ENCODE data around the gene NKX1-1.
"Not testable (repeated sequence)": the region's sequence is repeated elsewhere in the genome, so short reads cannot be mapped to it uniquely, and the experiment has no call there.

Gene NKX1-1

DNA sequence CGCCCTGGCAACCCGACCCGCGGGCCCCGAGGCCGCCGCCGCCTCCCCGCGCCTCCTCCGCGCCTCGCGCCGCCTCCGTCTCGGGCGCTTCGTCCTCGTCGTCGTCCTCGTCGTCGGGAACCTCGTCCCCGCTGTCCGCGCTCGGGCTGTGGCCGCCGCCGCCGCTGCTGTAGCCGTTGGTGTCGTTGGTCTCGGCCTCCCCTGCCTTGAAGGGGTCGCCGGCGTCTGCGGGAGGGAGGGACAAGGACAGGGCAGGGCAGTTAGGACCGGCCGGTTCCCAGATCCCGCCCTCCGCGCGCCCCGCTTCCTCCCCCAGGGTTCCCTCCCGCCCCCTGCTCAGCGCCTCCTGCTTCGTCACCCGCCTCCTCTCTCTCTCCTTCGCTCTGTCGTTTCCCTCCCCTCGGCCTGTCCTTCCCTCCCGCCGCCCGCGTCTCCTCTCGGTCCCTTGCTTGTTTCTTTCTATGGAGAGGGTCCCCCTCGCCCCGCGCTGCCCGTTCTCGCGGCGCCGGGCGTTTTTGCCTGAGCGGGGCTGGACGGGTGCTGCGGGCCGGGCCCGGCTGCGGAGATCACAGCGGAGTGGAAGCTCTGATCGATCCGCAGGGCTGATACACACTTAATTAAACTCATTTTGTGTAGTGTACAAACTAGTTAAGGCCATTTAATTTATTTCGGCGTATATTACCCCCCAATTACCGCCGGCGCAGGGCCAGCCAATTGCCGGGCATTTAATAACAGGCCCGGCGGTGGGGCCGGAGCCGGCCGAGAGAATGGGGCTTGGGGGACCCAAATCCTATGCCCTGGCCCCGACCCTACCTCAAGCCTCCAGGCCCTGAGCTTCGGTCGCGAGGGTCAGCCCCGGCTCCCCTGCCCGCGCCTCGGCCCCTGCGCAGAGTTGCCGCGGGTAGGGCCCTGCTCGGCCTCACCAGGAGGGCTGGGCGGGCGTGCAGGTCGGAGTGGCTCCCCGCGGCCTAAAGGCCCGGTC is 2.4 kb downstream of the NKX1-1 start:
- DNase-seq, result no peak

DNA sequence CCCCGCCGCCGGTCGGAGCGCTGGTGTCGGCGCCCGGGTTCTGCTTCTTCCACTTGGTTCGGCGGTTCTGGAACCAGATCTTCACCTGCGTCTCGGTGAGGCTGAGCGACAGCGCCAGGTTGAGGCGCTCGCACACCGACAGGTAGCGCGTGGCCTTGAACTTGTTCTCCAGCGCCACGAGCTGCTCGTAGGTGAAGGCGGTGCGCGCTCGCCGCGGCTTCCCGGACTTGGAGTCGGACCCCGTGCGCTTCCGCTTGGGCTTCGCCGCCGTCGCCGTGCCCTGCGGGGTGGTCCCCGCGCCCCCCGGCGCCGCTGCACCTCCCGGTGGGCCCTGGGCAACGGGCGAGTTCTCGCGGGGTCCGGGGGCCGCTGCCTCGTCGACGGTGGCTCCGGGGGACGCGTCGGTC is 3.1 kb downstream of the NKX1-1 start:
- no peak for DNase-seq

DNA sequence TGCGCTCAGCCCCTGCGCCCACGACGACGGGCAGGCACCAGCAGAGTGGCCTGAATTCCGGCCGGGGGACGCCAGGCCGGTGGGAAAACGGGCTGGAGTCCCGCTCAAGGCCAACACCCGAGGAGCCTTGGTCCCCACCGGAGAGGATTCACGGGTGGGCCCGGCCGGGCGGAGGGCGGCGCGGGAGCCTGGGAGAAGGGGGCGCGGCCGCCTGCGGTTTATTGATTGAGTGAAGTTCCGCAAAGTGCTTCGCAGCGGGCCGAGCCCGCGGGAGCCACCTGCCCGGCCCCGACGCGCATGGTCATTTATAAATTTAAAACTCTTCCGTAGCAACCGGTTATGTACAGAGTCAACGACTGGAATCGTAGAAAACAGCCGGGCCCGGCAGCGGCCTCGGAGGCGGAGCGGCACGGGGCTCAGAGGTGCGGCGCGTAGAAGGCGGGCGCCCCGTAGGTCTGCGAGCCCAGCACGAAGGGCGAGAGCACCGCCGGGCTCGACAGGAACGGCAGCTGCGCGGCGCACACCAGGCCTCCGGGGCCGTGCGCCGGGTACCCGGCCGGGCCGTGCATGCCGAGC is 3.6 kb downstream of the NKX1-1 start:
- no peak for DNase-seq

DNA sequence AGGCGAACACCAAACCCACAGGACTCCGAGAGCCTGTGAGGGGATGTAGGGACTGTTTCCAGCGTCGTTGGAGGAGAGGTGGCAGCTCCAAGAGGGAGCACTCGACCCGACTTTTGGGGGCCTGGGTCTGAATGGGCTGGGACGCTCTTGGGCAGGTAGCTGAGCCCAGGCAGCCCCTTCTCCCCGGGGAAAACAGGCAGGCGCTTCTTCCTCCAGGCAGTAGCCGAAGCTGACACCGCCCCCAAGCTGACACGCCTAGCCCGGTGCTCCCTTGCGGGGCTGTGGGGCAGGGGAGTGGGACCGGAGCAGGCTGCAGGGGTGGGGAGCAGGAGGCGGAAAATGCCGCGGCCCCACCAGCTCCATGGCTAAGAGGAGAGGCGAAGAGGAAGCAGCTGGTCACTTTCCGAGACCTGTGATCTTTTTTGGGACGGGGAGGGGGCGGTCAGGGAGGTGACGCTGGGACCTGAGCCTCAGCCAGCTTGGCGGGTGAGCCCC is 4.2 kb downstream of the NKX1-1 start:
- no peak for DNase-seq

DNA sequence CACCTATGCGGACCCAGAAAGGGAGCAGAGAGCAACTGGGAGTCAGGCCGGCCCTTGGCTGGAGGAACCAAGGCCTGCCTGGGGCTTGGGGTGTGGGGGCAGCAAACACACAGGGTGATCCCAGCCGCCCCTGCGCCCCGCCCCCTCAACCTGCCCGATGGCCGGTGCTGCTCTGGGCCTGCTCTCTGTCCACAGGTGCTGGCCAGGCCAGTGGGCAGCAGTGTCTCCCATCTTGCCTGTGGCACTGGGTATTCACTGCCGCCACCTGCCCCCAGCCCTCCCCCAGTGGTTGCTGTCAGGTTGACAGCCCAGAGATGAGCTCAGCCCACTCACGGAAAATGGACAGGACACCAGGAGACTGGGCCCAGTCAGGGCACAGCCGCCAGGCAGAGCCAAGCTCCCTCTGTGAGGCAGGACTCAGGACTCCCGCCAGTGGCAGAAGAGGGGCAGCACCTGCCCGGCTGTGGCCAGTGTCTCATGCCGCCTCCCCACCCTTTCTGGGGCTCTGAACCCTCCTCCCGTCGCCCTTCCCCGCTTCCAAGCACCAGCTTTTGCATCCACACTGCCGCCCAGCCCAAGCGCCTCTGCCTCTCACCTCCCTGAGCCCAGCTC is 4.7 kb downstream of the NKX1-1 start:
- no peak for DNase-seq

DNA sequence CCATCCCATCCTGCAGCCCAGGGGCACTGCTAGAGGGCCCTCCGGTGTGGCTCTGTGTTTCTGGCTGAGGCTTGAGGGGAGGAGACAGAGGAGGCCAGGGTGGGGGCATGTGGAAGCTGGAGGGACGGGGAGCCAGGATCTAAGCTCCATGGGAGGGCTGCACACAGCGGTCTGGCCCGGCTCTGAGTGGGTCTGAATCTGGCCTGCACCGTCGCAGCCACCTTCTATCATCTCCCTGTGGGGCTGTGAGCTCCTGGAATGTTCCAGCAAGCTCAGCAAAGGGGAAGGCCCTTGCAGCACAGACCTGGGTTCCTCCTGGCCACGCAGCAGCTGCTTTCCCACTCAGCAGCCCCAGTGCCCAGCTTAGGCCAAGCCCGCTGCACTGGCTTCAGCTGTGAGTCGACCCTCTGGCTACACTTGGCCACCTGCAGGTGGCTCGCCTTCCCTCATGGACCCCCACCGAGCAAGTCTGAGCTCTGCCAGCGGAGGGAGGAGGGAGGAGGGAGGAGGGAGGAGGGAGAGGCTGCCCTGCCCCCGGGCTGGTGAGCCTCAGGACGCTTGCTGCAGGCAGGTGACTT is 5.3 kb downstream of the NKX1-1 start:
- no peak for DNase-seq

DNA sequence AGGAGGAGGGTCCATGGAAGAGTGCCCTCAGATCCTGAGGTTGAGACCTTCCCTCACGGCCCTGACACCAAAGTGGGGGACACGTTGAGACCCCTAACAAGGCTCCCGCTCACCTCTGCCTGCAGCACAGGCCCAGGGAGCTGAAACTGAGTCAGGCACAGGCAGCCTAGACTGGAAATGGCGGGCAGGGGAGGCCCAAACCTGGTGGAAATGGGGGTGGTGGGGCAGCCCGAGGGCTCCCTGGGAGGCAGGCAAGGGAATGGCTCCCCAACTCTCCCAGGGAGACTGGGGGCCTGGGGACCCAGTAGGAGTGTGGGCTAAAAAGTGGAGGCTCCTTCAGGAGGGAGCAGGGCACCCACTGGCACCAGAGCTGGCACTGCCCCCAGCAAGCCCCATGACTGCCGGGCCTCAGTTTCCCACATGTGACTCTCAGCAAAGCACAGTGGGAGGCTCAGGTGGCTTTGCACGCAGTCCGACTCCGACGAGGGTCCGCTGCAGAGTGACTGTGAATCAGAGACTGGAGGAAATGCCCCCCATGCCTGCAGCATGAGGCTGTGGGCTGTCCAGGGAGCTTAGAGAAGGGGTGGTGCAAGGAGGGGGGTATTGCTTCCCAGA is 5.9 kb downstream of the NKX1-1 start:
- DNase-seq, result no peak

DNA sequence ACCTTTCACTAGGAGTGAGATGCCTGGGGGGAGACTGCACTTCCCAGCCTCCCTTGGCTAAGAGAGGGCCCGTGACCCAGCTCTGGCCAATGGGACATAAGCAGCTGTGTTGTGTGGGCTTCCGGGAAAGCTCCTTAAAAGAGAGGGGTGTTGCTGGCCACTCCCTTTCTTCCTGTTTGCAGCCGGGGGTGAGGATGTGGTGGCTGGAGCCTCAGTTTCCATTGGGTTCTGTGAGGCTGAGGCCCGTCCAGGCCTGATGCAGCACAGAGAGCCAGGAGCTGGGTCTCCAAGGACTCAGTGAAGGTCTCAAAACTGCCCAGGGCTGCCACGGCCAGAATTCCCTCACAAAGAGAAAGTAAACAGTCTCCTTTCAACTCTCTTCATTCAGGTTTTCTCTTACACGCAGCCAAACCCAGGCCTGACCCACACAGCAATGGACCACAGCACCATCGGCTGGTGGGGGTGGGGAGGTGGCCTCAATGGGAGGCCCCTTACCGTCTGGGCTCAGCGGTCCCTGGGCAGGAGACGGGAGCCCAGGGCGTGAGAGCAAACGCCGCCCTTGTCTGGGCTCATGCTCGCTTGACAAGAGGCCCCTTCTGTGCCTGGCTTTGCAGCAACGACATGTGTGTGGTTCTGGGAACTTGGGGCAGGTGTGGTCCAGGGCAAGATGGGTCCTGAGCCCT is 6.6 kb downstream of the NKX1-1 start:
- DNase-seq, result no peak

DNA sequence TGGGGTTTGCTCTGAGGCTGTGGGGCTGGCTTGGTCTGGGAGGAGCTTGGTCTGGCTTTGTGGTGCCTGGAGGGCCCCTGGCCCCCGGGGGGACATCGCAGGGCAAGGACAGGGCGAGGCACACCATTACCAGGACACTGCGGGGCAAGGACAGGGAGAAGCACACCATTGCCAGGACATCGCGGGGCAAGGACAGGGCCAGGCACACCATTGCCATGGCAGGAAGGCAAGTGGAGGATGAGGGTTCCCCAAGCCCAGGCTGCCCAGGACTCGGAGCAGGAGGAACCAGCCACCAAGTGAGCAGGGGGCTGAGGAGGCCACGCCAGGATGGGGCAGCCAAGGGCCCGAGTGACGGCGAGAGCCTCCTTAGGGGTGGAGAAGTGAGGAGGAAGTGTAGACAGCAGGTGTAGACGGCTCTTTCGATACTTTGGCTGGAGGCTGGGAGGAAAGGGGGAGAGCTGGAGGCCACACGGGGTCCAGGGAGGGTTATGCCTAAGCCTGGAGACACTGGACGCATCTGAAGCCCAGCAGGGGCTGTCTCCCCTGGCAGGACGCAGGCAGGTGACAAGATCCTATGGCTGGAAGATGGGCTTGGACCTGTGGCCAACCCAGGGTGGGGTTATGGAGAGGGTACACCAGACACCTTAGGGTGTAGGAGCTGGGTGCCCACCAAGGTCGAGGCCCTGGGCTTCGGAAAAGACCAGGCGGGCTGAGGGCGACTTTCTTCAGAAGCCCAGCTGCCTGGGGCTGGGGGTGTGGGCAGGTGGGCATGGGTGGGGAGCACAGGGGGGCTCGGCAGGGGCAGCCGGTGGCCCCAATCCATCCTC is 7.3 kb downstream of the NKX1-1 start:
- DNase-seq, result no peak

DNA sequence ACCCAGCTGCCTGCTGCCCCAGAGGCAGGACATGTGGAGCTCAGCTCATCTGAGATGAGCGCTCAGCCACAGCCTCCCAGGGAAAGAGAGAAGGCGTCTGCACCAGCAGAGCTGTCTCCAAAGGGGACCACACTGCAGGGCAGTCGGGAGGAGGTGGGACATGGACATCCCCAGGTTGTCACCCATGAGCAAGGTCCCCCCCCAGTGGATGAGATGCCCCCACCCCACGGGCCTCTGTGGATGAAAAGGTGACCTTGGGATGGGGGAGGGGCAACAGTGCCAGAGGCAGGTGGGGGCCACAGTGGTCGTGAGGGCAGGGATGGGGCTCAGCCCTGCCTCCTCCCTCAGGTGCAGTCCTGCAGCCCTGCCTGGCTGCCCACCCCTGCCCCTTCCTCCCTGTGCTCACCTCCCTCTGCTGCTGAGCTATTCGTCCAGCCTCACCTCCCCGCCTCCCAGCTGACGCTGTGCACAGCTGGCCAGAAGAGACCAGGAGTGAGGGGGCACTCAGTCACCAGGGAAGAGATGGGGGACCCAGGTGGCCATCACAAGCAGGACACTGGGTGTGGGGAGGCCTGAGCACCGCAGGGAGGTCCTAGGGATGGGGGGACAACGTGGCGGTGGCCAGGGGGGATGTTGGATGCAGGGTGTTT is 9.3 kb downstream of the NKX1-1 start:
- no peak for DNase-seq

DNA sequence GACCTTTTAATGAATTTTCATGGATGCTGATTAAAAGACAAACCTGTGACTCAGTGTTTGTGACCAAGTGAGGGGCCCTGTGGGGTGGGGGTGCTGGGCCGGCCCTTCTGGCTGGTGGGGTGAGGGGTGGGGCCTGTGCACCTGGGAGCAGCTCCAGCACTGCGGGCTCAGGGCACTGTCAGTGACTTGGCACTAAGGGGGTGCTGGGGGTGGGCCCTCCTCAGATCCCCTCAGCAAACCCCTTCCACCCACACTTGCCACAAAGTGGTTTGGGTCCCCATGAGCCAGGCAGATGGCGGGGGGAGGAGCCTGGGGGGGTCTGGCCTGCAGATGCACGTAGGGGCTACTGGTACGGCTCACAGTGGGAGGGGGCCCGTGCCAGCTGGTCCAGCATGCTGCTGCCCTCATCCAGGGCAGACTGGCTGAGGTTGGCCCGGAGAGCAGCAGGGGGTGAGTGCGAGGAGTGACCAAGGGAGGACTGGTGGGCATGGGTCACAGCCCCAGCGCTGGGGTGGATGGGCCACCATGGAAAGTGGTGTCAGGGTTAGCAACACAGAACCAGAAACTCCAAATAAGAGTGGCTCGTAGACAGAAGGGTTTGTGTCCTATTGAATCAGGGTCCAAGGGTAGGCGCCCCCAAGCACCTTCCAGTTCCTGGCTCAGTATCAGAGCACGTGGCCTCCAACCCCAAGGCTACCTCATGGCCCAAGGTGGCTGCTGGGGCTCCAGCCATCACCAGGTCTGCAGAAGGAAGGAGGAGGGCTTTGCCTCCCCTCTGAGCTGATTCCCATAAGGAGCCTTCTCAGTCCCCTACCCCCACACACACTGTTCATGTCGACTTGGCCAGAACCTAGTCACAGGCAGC is 10.1 kb downstream of the NKX1-1 start:
- DNase-seq, result no peak

DNA sequence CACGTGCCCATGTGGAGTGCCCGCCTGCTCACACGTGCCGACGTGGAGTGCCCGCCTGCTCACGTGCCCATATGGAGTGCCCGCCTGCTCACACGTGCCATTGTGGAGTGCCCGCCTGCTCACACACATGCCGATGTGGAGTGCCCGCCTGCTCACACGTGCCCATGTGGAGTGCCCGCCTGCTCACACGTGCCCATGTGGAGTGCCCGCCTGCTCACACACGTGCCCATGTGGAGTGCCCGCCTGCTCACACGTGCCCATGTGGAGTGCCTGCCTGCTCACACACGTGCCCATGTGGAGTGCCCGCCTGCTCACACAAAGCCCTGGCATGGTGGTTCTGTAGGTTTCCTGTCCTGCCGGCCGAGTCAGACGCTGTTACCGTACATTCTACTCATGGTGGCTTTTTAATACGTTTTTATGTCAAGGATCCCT is 10.8 kb downstream of the NKX1-1 start:
- DNase-seq, result not testable (repeated sequence)

DNA sequence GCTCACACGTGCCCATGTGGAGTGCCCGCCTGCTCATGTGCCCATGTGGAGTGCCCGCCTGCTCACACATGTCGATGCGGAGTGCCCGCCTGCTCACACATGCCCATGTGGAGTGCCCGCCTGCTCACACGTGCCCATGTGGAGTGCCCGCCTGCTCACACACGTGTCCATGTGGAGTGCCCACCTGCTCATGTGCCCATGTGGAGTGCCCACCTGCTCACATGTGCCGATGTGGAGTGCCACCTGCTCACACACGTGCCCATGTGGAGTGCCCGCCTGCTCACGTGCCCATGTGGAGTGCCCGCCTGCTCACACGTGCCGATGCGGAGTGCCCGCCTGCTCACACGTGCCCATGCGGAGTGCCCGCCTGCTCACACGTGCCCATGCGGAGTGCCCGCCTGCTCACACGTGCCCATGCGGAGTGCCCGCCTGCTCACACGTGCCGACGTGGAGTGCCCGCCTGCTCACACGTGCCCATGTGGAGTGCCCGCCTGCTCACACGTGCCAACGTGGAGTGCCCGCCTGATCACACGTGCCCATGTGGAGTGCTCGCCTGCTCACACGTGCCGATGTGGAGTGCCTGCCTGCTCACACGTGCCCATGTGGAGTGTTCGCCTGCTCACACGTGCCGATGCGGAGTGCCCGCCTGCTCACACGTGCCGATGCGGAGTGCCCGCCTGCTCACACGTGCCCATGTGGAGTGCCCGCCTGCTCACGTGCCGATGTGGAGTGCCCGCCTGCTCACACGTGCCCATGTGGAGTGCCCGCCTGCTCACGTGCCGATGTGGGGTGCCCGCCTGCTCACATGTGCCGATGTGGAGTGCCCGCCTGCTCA is 11.5 kb downstream of the NKX1-1 start:
- not testable (repeated sequence) for DNase-seq

DNA sequence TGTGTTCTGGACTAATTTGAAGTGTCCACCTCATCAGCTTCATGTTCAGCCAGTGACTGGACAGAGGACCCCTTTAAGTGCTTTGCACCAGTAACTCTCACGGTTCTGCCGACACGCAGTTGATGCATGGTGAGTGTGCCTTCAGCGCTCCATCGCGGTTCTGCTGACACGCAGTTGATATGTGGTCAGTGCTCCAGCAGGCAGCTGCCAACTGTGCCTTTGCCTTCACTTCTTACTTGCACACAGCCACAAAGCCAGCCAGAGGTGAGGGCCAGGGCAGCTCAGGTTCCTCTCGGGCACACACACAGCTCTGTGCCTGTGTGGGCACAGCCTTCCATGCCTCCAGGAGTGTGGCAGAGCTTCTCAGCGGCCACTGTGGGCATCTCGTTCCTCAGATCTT is 12.4 kb downstream of the NKX1-1 start:
- DNase-seq, result no peak

DNA sequence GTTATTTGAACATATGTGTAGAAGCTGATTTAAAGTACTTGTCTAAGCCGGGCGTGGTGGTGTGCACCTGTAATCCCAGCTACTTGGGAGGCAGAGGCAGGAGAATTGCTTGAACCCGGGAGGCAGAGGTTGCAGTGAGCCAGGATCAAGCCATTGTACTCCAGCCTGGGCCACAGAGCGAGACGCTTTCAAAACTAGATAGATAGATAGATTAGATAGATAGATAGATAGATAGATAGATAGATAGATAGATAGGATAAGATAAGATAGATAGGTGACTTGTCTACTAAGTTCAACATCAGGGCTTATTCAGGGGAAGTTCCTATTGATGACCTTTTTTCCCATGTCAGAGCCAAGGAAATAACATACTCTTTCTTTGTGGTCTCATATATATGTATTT is 12.9 kb downstream of the NKX1-1 start:
- not testable (repeated sequence) for DNase-seq

DNA sequence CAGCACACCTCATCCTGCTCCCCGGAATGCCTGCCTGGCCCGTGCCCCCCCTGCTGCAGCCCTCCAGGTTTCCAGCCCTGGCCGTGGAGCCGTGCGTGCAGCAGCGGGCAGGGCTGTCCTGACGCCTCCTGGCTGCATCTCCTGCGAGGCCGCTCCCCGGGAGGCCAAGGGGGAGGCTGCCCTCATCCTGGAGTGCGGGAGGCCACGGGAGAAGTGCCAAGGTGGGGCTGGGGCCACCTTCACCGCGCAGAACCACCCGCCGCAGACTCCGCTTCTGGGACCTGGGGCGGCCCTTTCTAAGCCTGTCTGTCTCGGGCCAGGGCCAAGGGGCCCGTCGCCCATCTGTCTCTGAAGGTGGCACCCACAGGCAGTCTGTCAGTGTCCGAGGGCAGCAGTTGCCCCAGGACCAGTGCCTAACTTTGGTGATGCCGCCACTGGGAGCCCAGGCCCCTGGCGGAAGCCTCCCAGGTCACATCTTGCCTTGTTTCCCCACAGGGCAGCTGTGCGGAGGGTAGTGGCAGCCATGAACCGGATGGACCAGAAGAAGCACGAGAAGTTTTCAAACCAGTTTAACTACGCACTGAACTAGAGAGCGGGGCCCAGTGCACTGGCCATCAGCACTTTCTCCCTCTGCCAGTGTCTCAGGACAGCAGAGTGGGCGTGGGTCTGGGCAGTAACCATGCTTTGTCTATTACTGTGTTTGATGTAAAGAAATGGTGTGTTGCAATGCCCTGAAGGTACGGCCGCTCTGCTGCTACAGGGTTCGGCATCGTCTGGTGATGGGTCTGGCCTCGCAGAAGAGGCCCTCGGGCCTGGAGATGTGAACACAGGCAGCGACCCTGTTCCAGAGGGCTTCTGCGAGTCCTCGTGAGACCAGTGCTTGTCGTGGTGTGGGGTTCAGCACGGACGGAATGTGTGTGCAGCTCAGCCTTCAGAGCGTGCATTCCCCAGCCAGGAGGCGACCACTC is 20.6 kb downstream of the NKX1-1 start:
- no peak for DNase-seq

DNA sequence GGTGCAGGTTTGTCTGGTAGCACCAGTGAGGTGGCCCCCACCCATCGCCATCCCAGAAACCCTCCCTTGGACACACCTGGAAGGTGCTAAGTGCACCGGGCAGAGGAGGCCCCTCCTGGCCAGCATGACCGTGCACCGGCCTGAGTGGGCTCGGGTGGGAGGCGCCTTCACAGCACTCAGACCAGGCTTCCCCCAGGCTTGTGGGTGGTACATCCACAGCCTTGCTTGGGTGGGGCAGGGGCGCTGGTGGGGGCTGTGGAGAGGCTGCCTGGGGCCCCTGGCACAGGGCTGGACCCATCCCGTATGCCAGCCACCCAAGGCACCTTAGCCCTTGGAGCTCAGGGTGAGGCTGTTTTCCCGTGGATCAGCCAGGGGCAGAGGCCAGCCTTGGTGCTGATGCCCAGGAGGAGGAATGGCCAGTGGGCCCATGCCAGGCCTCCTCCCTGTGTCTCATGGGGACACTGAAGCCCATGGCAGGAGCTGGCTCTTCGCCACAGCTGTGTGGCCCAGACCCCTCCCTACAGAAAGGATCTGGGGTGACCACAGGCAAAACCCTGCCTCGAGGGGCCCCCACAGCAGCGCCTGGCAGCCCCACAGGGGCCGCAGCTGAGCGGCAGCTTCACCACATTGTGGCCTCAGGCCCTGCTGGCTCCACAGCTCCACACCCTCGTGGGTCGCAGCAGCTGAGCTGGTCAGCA is 21.4 kb downstream of the NKX1-1 start:
- DNase-seq, result no peak
